Effector memory CD4-positive, alpha-beta T cell (primary cell): Measurements from ENCODE around the gene DUSP16.

Experiments used
- DNase-seq, 3 donors: peaks; one replicate each; pipeline ENCODE4 v3.0.0-alpha.2; 2020
- H3K27ac ChIP-seq: 2 replicates; pipeline ENCODE4 v1.7.0; 2013; ENCODE audit warnings: mild to moderate bottlenecking, low read length, moderate library complexity; ENCODE audit not compliant: insufficient read depth, poor library complexity, severe bottlenecking
- H3K27me3 ChIP-seq: replicated peaks from 2 replicates; pipeline ENCODE4 v1.7.0; 2013; ENCODE audit warnings: mild to moderate bottlenecking, low read length; ENCODE audit not compliant: insufficient read depth, control insufficient read depth, poor library complexity, severe bottlenecking
- H3K36me3 ChIP-seq: 2 replicates; pipeline ENCODE4 v1.7.0; 2013; ENCODE audit warnings: mild to moderate bottlenecking, low read length, moderate library complexity; ENCODE audit not compliant: control insufficient read depth, insufficient read depth
- H3K4me1 ChIP-seq: 2 replicates; pipeline ENCODE4 v1.7.0; 2013; ENCODE audit warnings: low read length, mild to moderate bottlenecking; ENCODE audit not compliant: control insufficient read depth, insufficient read depth, poor library complexity, severe bottlenecking
- H3K4me3 ChIP-seq: 2 replicates; pipeline ENCODE4 v1.7.0; 2013; ENCODE audit warnings: low read length, low read depth, mild to moderate bottlenecking; ENCODE audit not compliant: insufficient read depth, poor library complexity, severe bottlenecking
- H3K9me3 ChIP-seq: 2 replicates; pipeline ENCODE4 v1.7.0; 2013; ENCODE audit warnings: mild to moderate bottlenecking, low read length, moderate library complexity; ENCODE audit not compliant: control insufficient read depth

DUSP16 gene

GRCh38 chr12:12467264-12467663, 95.4 kb downstream of the DUSP16 start:
- Histone ChIP-seq H3K9me3 (no peaks in the 10 kb centered on the region), H3K4me3 (no peak overlapping the region), H3K4me1 (peaks cover 58% of the 10 kb centered on the region), H3K27ac (peak overlapping the region; percentile 86), H3K27me3 (no peaks in the 10 kb centered on the region), H3K36me3 (no peaks in the 10 kb centered on the region)
- DNase-seq = peak; percentile 26 to 36 (median 29)

- H3K36me3 ChIP-seq = no peaks in the 10 kb centered on the region
- H3K4me3 ChIP-seq = no peak overlapping the region
- peak overlapping the region; percentile 86 for H3K27ac ChIP-seq
- peaks cover 68% of the 10 kb centered on the region for H3K4me1 ChIP-seq
- H3K9me3 ChIP-seq = no peaks in the 10 kb centered on the region
- no peaks in the 10 kb centered on the region for H3K27me3 ChIP-seq
- DNase-seq = peak; percentile 63 to 78 (median 76)
These were observed 96.5 kb downstream of the DUSP16 start for GRCh38 chr12:12466157-12466556.

DNA sequence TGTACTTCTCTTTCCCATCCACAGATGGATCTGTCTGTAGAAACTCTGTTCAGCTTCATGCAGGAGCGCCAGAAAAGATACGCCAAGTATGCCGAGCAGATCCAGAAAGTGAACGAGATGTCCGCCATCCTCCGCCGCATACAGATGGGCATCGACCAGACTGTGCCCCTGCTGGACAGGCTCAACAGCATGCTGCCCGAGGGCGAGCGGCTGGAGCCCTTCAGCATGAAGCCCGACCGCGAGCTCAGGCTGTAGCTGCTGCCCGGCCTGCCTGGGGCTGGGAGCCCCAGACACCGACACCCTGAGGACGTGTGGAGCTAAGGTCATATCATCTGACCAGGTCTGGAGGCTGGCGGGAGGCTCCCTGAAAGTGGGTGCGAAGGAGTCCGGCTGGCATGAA, 97.1 kb downstream of the DUSP16 start:
- Histone ChIP-seq H3K4me3 (no peak overlapping the region), H3K27ac (peak overlapping the region; percentile 86), H3K36me3 (no peaks in the 10 kb centered on the region), H3K9me3 (no peaks in the 10 kb centered on the region), H3K4me1 (peaks cover 66% of the 10 kb centered on the region), H3K27me3 (no peaks in the 10 kb centered on the region)
- DNase-seq = no peak

DNA sequence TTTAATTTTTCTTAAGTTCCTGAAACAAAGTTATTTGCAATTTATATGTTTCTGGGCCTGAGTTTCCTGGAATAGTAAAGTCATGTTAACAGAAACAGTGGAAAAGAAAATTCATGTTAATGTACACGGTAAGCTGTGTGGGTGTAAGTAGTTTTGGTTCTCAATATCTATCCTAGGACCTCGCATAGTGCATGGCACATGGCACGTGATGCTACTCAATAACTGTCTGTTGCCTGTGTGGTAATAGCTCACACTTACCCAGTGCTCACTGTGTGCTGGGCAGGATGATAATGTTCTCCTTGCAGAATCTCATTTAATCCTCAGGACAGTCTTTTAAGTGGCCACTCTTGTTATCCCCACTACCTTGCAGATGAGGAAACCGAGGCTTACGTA, 100.7 kb downstream of the DUSP16 start:
- no peak overlapping the region for H3K4me3 ChIP-seq
- no peaks in the 10 kb centered on the region for H3K36me3 ChIP-seq
- no peaks in the 10 kb centered on the region for H3K27me3 ChIP-seq
- DNase-seq = no peak
- no peaks in the 10 kb centered on the region for H3K9me3 ChIP-seq
- H3K4me1 ChIP-seq = peaks cover 51% of the 10 kb centered on the region
- no peak overlapping the region for H3K27ac ChIP-seq

- H3K4me3 ChIP-seq = peak overlapping the region; percentile 4
- H3K27me3 ChIP-seq = no peaks in the 10 kb centered on the region
- H3K36me3 ChIP-seq = no peaks in the 10 kb centered on the region
- H3K4me1 ChIP-seq = peaks cover 51% of the 10 kb centered on the region
- H3K9me3 ChIP-seq = no peaks in the 10 kb centered on the region
- H3K27ac ChIP-seq = peak overlapping the region; percentile 21
- DNase-seq = no peak
These were observed 101.4 kb downstream of the DUSP16 start for GRCh38 chr12:12460935-12461922.

GRCh38 chr12:12456637-12457036, 106.0 kb downstream of the DUSP16 start:
- no peaks in the 10 kb centered on the region for H3K9me3 ChIP-seq
- no peak for DNase-seq
- peaks cover 23% of the 10 kb centered on the region for H3K4me1 ChIP-seq
- H3K4me3 ChIP-seq = no peak overlapping the region
- H3K27me3 ChIP-seq = no peaks in the 10 kb centered on the region
- H3K36me3 ChIP-seq = no peaks in the 10 kb centered on the region
- peak overlapping the region; percentile 62 for H3K27ac ChIP-seq

- Histone ChIP-seq H3K4me3 (no peak overlapping the region), H3K9me3 (no peaks in the 10 kb centered on the region), H3K4me1 (peaks cover 15% of the 10 kb centered on the region), H3K27ac (no peak overlapping the region), H3K36me3 (no peaks in the 10 kb centered on the region), H3K27me3 (no peaks in the 10 kb centered on the region)
- no peak for DNase-seq
These were observed 108.3 kb downstream of the DUSP16 start for GRCh38 chr12:12454315-12454714.

DNA sequence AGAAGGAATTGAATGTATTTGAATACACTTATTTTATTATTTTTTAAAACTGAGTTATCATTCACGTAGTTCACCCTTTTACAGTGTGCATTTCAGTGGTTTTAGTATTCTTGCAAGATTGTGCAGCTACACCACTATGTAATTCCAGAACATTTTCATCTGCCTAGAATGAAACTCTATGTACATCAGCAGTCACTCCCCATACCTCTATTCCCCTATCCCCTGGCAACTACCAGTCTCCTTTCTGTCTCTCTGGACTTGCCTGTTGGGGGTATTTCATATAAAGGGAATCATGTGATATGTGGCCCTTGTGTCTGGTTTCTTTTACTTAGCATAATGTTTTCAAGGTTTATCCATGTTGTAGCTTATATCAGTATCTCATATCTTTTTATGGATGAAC, 109.0 kb downstream of the DUSP16 start:
- Histone ChIP-seq H3K27me3 (no peaks in the 10 kb centered on the region), H3K27ac (no peak overlapping the region), H3K4me1 (peaks cover 15% of the 10 kb centered on the region)

DNA sequence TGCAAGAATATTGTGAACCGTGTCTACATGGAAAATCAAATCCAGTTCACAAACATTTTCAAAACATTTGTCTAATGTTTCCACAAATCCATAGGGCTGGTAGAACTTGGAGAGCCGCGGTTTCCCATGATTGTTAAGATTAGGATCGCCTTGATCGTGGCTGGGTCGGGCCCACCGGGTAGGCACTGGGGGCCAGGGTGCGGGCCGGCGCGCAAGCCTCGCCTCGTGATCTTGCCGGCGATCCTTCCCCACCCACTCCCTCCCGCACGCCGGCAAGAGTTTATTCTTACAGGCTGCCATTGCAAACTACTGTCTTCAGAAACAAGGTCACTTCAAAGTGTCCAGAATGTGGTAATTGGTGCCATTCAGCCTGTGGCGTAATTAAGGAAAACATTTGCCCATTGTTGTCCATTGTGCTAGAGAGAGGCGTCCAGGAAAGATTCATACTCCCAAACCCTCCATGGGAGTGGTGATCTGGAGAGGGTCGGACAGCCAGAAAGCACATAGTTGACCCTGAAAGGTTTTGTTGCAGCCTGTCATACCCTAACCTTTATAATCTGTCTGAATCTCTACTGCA, 110.2 kb downstream of the DUSP16 start:
- no peaks in the 10 kb centered on the region for H3K36me3 ChIP-seq
- peaks cover 15% of the 10 kb centered on the region for H3K4me1 ChIP-seq
- no peak for DNase-seq
- no peak overlapping the region for H3K27ac ChIP-seq
- H3K4me3 ChIP-seq = no peak overlapping the region
- no peaks in the 10 kb centered on the region for H3K27me3 ChIP-seq
- no peaks in the 10 kb centered on the region for H3K9me3 ChIP-seq

More for the DNA sequence above, 109.0 kb downstream of the DUSP16 start:
- no peak for DNase-seq
- Histone ChIP-seq H3K36me3 (no peaks in the 10 kb centered on the region), H3K4me3 (no peak overlapping the region), H3K9me3 (no peaks in the 10 kb centered on the region)

DNA sequence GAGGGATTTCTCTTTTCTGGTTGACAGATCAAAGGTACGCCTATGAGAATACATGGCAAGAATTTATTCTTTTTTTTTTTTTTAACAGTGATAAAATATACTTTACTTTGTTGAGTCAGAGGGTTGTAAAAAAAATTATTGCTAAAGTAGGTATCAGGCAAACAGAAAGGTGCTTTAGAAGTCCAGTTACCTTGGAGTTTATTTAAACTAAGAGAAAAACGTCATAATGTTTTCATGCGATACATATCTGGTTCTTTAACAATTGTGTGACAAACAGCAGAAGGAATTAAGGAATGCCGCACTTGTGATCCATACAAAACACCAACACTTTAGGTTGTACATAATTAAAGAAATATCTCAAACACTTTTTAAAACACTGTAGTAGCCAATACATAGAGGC, 111.6 kb downstream of the DUSP16 start:
- peaks cover 7% of the 10 kb centered on the region for H3K4me1 ChIP-seq
- no peaks in the 10 kb centered on the region for H3K9me3 ChIP-seq
- no peaks in the 10 kb centered on the region for H3K36me3 ChIP-seq
- no peaks in the 10 kb centered on the region for H3K27me3 ChIP-seq
- no peak for DNase-seq
- no peak overlapping the region for H3K27ac ChIP-seq
- no peak overlapping the region for H3K4me3 ChIP-seq
